ENCODE measurements around the gene PRSS21. TPM values are rescaled to one million over a fixed set of nuclear protein-coding genes. Genes with fewer than 3 reads are reported as not detected.

The PRSS21 gene
- total RNA-seq, 6 experiments from 2014 or later = not detected

- TF ChIP-seq CTCF (IDR thresholded peaks at IDR 0.05) (peak; percentile 19 to 34 (median 22)), POLR2A (IDR thresholded peaks at IDR 0.05) (no peak)
- intact Hi-C loops (cut with DNase I) = no loop called here
- Histone ChIP-seq H3K36me3 (no peaks in the 10 kb centered on the region), H3K4me3 (peak overlapping the region in 1 of 3 donors; percentile 1), H3K27me3 (no peaks in the 10 kb centered on the region), H3K27ac (no peak overlapping the region), H3K4me1 (no peaks in the 10 kb centered on the region), H3K9me3 (no peaks in the 10 kb centered on the region)
- DNase-seq = peak in 2 of 3 donors; percentile 46 to 62
- WGBS (ENCODE audit: insufficient coverage, low coverage, low lambda C conversion rate, missing lambda C conversion rate) = 70% methylated on average over 6 of the region's 40 CpGs
- ATAC-seq = peak; percentile 20 to 65 (median 48)
These were observed 25.4 kb downstream of the PRSS21 start for GRCh38 chr16:2842340-2843000.

GRCh38 chr16:2843526-2843925 is 26.5 kb downstream of the PRSS21 start:
- Histone ChIP-seq H3K27me3 (no peaks in the 10 kb centered on the region), H3K27ac (no peak overlapping the region), H3K9me3 (no peaks in the 10 kb centered on the region), H3K36me3 (no peaks in the 10 kb centered on the region), H3K4me1 (no peaks in the 10 kb centered on the region), H3K4me3 (no peak overlapping the region)
- TF ChIP-seq POLR2A (IDR thresholded peaks at IDR 0.05) = no peak
- TF ChIP-seq CTCF (IDR thresholded peaks at IDR 0.05) = no peak
- WGBS (ENCODE audit: insufficient coverage, low coverage, low lambda C conversion rate, missing lambda C conversion rate) = 68% methylated on average over 3 of the region's 8 CpGs
- ATAC-seq (no peak), DNase-seq (peak in 1 of 3 donors; percentile 28)
- intact Hi-C loops (cut with DNase I) = no loop called here

- Histone ChIP-seq H3K4me3 (no peak overlapping the region), H3K27me3 (no peaks in the 10 kb centered on the region), H3K4me1 (no peaks in the 10 kb centered on the region), H3K27ac (no peak overlapping the region), H3K36me3 (no peaks in the 10 kb centered on the region), H3K9me3 (no peaks in the 10 kb centered on the region)
- no peak for DNase-seq
- TF ChIP-seq CTCF (IDR thresholded peaks at IDR 0.05) (no peak), POLR2A (IDR thresholded peaks at IDR 0.05) (no peak)
- ATAC-seq = no peak
- WGBS (ENCODE audit: insufficient coverage, low coverage, low lambda C conversion rate, missing lambda C conversion rate) = 53% methylated on average over 5 of the region's 5 CpGs
- intact Hi-C loops (cut with DNase I) = no loop called here
These were observed 28.1 kb downstream of the PRSS21 start for GRCh38 chr16:2845116-2845515.

GRCh38 chr16:2846511-2847310 is 29.7 kb downstream of the PRSS21 start:
- no peak for TF ChIP-seq POLR2A (IDR thresholded peaks at IDR 0.05)
- no peak for TF ChIP-seq CTCF (IDR thresholded peaks at IDR 0.05)
- no peak for DNase-seq
- H3K36me3 ChIP-seq = no peaks in the 10 kb centered on the region
- WGBS (ENCODE audit: insufficient coverage, low coverage, low lambda C conversion rate, missing lambda C conversion rate) = 49% methylated on average over 3 of the region's 3 CpGs
- no peaks in the 10 kb centered on the region for H3K4me1 ChIP-seq
- ATAC-seq = no peak
- intact Hi-C loops (cut with DNase I) = no loop called here
- no peak overlapping the region for H3K4me3 ChIP-seq
- no peaks in the 10 kb centered on the region for H3K9me3 ChIP-seq
- no peaks in the 10 kb centered on the region for H3K27me3 ChIP-seq
- no peak overlapping the region for H3K27ac ChIP-seq
